Dermis blood vessel endothelial cell (primary cell): ENCODE measurements around the gene ZNF776. TPM values are rescaled to one million over a fixed set of nuclear protein-coding genes. Genes with fewer than 3 reads are reported as not detected.
"Not testable (repeated sequence)": the region's sequence is repeated elsewhere in the genome, so short reads cannot be mapped to it uniquely, and the experiment has no call there.

Experiments used
- DNase-seq: peaks from one replicate; pipeline ENCODE4 v3.0.0; 2010
- total RNA-seq: library from RNA; depleted of rRNA; stranded (reverse); fragments of >200 nt; gene quantifications from 2 replicates; pipeline ENCODE4 v1.2.3, GENCODE V29; 2014

The ZNF776 gene
- total RNA-seq, result 14.6 and 18.1 TPM in 2 replicates

GRCh38 chr19:57746580-57747471 is at the start of gene ZNF776:
TSS of gene ZNF776 (plus strand) at chr19:57746815. CDS start at chr19:57747059, 244 bp downstream.
- peak; percentile 93 for DNase-seq

GRCh38 chr19:57701625-57702024 is 45.0 kb upstream of the ZNF776 start:
- DNase-seq, result no peak

GRCh38 chr19:57706346-57706745 is 40.3 kb upstream of the ZNF776 start:
- no peak for DNase-seq

GRCh38 chr19:57708641-57709361 is 37.8 kb upstream of the ZNF776 start, which contains the start of gene ZNF154:
TSS of gene ZNF154 (minus strand) at chr19:57709204. CDS start at chr19:57708971, 233 bp downstream.
- DNase-seq, result peak; percentile 60

DNA sequence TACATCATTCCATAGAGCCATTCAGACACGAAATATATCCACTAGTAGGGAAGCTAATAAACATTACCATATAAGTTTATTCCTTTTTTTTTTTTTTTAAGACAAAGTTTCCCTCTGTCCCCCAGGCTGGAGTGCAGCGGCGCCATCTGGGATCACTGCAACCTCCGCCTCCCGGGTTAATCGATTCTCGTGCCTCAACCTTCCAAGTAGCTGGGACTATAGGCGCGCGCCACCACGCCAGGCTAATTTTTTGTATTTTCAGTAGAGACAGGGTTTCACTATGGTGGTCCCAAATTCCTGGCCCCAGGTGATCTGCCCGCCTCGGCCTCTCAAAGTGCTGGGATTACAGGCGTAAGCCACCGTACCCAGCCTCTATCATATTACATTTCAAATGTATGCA is 37.0 kb upstream of the ZNF776 start:
- DNase-seq, result no peak

- DNase-seq, result no peak
Observed at GRCh38 chr19:57712222-57712621, 34.4 kb upstream of the ZNF776 start.

- no peak for DNase-seq
Observed at GRCh38 chr19:57719424-57719823, 27.2 kb upstream of the ZNF776 start.

- DNase-seq, result no peak
Observed at GRCh38 chr19:57719901-57720519, 26.6 kb upstream of the ZNF776 start.

DNA sequence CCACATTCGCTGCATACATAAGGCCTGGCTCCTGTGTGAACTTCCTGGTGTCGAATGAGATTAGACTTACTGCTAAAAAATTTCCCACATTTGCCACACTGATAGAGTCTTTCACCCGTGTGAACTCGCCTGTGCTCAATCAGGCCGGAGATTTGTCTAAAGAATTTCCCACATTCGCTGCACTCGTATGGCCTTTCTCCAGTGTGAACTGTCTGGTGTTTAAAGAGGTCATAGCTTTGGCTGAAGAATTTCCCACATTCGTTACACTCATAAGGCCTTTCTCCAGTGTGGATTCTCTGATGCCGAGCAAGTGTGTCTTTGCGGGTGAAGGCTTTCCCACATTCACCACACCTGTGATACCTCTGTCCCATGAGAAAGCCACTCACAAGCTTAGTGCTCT is 25.7 kb upstream of the ZNF776 start:
- no peak for DNase-seq

GRCh38 chr19:57738320-57738719 is 8.3 kb upstream of the ZNF776 start:
- DNase-seq, result peak; percentile 59

DNA sequence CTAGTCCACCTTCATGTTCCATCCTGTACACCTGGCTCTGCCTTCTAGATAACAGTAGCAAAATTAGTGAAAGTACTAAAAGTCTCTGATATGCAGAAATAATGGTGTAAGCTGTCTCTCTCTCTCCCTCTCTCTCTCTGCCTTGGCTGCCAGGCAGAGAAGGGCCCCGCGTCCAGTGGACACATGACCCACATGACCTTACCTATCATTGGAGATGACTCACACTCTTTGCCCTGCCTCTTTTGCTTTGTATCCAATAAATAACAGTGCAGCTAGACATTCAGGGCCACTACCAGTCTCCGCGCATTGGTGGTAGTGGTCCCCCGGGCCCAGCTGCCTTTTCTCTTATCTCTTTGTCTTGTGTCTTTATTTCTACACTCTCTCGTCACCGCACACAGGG is 7.8 kb upstream of the ZNF776 start:
- not testable (repeated sequence) for DNase-seq

DNA sequence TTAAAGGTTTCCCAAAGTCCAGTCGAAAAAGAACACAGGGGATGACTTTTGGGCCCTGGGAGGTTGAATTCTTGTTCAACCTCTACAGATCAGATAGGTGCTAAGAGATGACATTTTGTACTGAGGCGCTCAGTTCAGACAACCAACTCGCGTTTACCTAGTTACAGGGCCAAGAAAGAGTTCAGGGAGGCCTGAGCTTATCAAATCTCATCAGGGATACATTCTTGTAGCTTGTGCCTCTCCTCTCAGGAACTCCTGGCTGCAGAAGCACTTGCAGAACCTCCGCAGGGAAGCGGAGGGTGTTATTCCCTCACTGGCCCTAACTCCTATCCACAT is 825 bp downstream of the ZNF776 start:
- no peak for DNase-seq

- DNase-seq, result no peak
Observed at GRCh38 chr19:57748029-57748428, 1.4 kb downstream of the ZNF776 start.

DNA sequence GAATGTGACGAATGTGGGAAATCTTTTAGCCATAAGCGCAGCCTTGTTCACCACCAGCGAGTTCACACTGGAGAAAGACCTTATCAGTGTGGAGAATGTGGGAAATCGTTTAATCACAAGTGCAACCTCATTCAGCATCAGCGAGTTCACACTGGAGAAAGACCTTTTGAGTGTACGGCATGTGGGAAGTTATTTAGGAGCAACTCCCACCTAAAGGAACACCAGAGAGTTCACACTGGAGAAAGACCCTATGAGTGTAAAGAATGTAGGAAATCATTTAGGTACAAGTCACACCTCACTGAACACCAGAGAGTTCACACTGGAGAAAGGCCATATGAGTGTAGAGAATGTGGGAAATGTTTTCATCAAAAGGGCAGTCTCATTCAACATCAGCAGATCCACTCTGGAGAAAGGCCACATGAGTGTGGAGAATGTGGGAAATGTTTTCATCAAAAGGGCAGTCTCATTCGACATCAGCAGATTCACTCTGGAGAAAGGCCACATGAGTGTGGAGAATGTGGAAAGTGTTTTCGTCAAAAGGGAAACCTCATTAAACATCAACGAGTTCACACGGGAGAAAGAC is 7.6 kb downstream of the ZNF776 start:
- no peak for DNase-seq

GRCh38 chr19:57755031-57755430 is 8.4 kb downstream of the ZNF776 start:
- no peak for DNase-seq

DNA sequence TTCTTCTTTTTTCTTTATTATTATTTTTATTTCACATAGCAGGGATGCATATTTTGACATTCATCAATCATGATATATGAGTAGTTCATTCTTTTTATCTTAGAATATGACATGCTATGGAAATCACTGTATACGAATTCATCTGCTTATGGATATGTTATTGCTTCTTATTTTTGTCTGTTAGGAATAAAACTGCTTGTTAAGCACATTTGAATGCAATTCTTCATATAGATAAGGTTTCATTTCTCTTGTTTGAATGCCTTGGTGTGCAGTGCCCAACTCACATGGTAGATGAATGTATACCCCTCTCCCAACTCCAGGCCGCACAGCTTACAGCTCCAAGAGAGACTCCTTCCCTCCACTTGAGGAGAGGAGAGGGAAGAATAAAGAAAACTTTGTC is 11.3 kb downstream of the ZNF776 start:
- no peak for DNase-seq

- DNase-seq, result no peak
Observed at GRCh38 chr19:57759096-57759495, 12.5 kb downstream of the ZNF776 start.

GRCh38 chr19:57769345-57770131 is 22.9 kb downstream of the ZNF776 start, which contains the start of gene ZNF586:
TSS of gene ZNF586 (plus strand) at chr19:57769676. CDS start at chr19:57769843, 167 bp downstream.
- peak; percentile 96 for DNase-seq

- DNase-seq, result no peak
Observed at GRCh38 chr19:57771417-57771816, 24.8 kb downstream of the ZNF776 start.

DNA sequence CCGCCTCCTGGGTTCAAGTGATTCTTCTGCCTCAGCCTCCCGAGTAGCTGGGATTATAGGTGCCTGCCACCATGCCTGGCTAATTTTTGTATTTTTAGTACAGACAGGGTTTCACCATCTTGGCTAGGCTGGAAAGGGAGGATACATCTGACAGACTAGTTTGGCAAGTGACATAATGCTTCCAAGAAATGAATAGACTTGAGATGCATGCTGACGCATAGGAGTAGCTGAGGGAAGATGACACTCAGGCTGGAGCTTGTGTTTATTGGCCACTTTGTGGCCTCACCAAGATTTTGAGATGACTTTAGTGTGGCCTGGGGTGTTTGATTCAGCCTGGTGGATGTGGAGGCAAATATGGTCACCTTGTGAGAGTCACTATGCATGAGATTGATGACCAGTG is 26.9 kb downstream of the ZNF776 start:
- no peak for DNase-seq

DNA sequence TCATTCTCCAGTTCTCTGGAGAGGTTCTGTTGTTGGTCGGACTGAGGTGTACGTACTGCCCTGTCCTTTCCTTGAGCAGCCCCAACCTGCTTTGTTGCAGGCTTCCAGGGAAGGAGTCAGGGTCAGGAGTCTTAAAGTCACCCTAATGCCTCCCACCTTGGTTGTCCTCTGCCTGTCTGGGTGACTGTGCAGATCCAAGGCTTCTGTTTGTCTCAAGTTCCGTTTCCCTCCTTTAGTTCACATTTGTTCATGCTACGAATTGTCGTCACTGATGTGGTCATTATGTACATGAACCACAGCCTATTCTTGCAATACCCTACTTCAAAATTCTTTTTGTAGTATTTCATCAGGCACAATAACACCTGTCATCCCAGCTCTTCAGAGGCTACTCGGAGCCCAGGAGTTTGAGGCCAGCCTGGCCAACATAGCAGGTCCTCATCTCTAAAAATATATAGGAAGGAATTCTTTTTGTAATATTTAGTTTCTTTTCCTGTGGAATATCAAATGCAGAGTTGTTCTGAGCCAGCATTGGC is 30.2 kb downstream of the ZNF776 start:
- DNase-seq, result no peak

- DNase-seq, result no peak
Observed at GRCh38 chr19:57778336-57778735, 31.7 kb downstream of the ZNF776 start.
